B cell (primary cell): Measurements from ENCODE around the gene EFNA1. TPM values are rescaled to one million over a fixed set of nuclear protein-coding genes. Genes with fewer than 3 reads are reported as not detected.

ENCODE experiments used
- ATAC-seq: fragments of 200-7000 bp; cut with Tn5 transposase; one replicate; pipeline ENCODE4 v1.10.0; 2021; ENCODE audit warnings: low read depth, mild to moderate bottlenecking, moderate number of reproducible peaks, moderate library complexity
- CTCF ChIA-PET: fragments of 350-600 bp; sonication (Branson Sonifier 250); formaldehyde crosslinking; loops from one replicate; lab custom pipeline; 2021; ENCODE audit warnings: antibody characterized with exemption, inconsistent platforms; lab: Charles Lee
- POLR2A ChIA-PET: fragments of 350-600 bp; sonication (Branson Sonifier 250); formaldehyde crosslinking; loops from one replicate; lab custom pipeline; 2021; ENCODE audit warnings: antibody characterized with exemption; lab: Charles Lee
- DNase-seq: peaks from one replicate; pipeline ENCODE4 v3.0.0; 2013
- H2AFZ ChIP-seq: 2 replicates; pipeline ENCODE4 v1.6.1; 2012; ENCODE audit warnings: mild to moderate bottlenecking, low read depth, low read length; ENCODE audit not compliant: insufficient read depth, poor library complexity, severe bottlenecking
- H3K27ac ChIP-seq, 2 donors: 1 replicate in 1 of 2; 2 replicates in 1 of 2; pipeline ENCODE4 v1.5.1; 2012 to 2013; ENCODE audit warnings: low read length in 2 of 2, mild to moderate bottlenecking in 2 of 2, moderate library complexity in 1 of 2
- H3K27me3 ChIP-seq, 4 experiments: fragments of 200-600 bp in 1 of 4; sonication (generic) in 1 of 4; replicated peaks in 1 of 4; 1 replicate in 2 of 4; 2 replicates in 2 of 4; pipeline versions ENCODE4 v1.6.1 to v1.7.0; 2013 to 2016; ENCODE audit warnings: low read length in 3 of 4, mild to moderate bottlenecking in 2 of 4, mixed read lengths in 1 of 4, moderate library complexity in 1 of 4; ENCODE audit not compliant: insufficient read depth in 4 of 4, control insufficient read depth in 3 of 4; ENCODE audit errors: control extremely low read depth in 1 of 4
- H3K36me3 ChIP-seq, 2 experiments: replicated peaks in 1 of 2; 1 replicate in 1 of 2; 2 replicates in 1 of 2; pipeline versions ENCODE4 v1.6.1 to v1.7.1; 2013; ENCODE audit warnings: low read length in 1 of 2; ENCODE audit not compliant: insufficient read depth in 2 of 2, control insufficient read depth in 1 of 2; ENCODE audit errors: control extremely low read depth in 1 of 2, extremely low read depth in 1 of 2
- H3K4me1 ChIP-seq, 2 donors: fragments of 200-600 bp in 1 of 2; sonication (generic) in 1 of 2; 1 replicate in 1 of 2; 2 replicates in 1 of 2; pipeline versions ENCODE4 v1.5.1 to v1.6.1; 2013 to 2017; ENCODE audit warnings: low read length in 2 of 2; ENCODE audit not compliant: control insufficient read depth in 2 of 2, insufficient read depth in 2 of 2
- H3K4me2 ChIP-seq: replicated peaks from 2 replicates; pipeline ENCODE3; 2012; ENCODE audit warnings: mild to moderate bottlenecking, low read depth, low read length; ENCODE audit not compliant: poor library complexity, severe bottlenecking
- H3K4me3 ChIP-seq, 5 experiments: fragments of 200-600 bp in 1 of 5; sonication (generic) in 1 of 5; 1 replicate in 3 of 5; 2 replicates in 2 of 5; pipeline versions ENCODE4 v1.5.1 to v1.7.0; 2011 to 2016; ENCODE audit warnings: low read length in 4 of 5, mild to moderate bottlenecking in 4 of 5, low read depth in 2 of 5, control low read depth in 1 of 5, moderate library complexity in 1 of 5; ENCODE audit not compliant: insufficient read depth in 1 of 5; ENCODE audit errors: control extremely low read depth in 1 of 5, extremely low read depth in 1 of 5
- H3K79me2 ChIP-seq: fragments of 200-600 bp; sonication (generic); one replicate; pipeline ENCODE4 v1.6.0; 2016; ENCODE audit warnings: low read length; ENCODE audit not compliant: control insufficient read depth, insufficient read depth
- H3K9ac ChIP-seq: fragments of 200-600 bp; sonication (generic); 2 replicates; pipeline ENCODE4 v1.6.1; 2017; ENCODE audit warnings: mild to moderate bottlenecking, low read length, moderate library complexity
- H3K9me3 ChIP-seq, 3 donors: one replicate each; pipeline versions ENCODE4 v1.6.1 to v1.7.1; 2013; ENCODE audit warnings: low read length in 2 of 3; ENCODE audit not compliant: control insufficient read depth in 2 of 3, insufficient read depth in 1 of 3; ENCODE audit errors: control extremely low read depth in 1 of 3
- H4K20me1 ChIP-seq: 2 replicates; pipeline ENCODE4 v1.6.0; 2012; ENCODE audit warnings: mild to moderate bottlenecking, low read length; ENCODE audit not compliant: insufficient read depth, control insufficient read depth, poor library complexity, severe bottlenecking
- H3K27ac Mint-ChIP-seq: one replicate; pipeline ENCODE4 v1.8.0; 2021; ENCODE audit warnings: mixed read lengths
- H3K27me3 Mint-ChIP-seq: one replicate; pipeline ENCODE4 v1.8.0; 2021; ENCODE audit warnings: mixed read lengths
- H3K4me1 Mint-ChIP-seq: one replicate; pipeline ENCODE4 v1.8.0; 2021; ENCODE audit warnings: mixed read lengths
- H3K4me3 Mint-ChIP-seq: one replicate; pipeline ENCODE4 v1.8.0; 2021; ENCODE audit warnings: mixed read lengths
- H3K9me3 Mint-ChIP-seq: one replicate; pipeline ENCODE4 v1.8.0; 2022; ENCODE audit warnings: mixed read lengths; ENCODE audit not compliant: insufficient read depth
- EZH2 ChIP-seq: IDR thresholded peaks from 2 replicates; pipeline ENCODE4 v1.6.1; 2012; ENCODE audit warnings: borderline replicate concordance, low read depth, mild to moderate bottlenecking, moderate library complexity, low read length; ENCODE audit not compliant: insufficient read depth, poor library complexity, severe bottlenecking
- WGBS: methylation state at CpG from one replicate; pipeline ENCODE4 v1.1.5; 2013; ENCODE audit warnings: missing lambda C conversion rate; ENCODE audit not compliant: insufficient coverage; 5-methylcytosine and 5-hydroxymethylcytosine counted together
- intact Hi-C: fragments of 100-400 bp; cut with micrococcal nuclease; formaldehyde crosslinking; loops from one replicate; pipeline ENCODE4 v1.10.0; 2022
- polyA plus RNA-seq: library from polyadenylated mRNA; depleted of rRNA; stranded (reverse); fragments of >200 nt; gene quantifications from 2 replicates; pipeline ENCODE4 v1.2.3, GENCODE V29; 2012
- total RNA-seq, 2 donors: library from RNA; stranded (reverse); fragments of 120-200 nt in 1 of 2; gene quantifications; 1 replicate in 1 of 2; 2 replicates in 1 of 2; pipeline versions ENCODE4 v1.2.3 to v1.2.4, GENCODE V29; 2013 to 2022
- TF ChIP-seq, protein P1 (sequence below): fragments of 200-600 bp; IDR thresholded peaks from one replicate; pipeline ENCODE4 v1.8.0; 2022; ENCODE audit warnings: antibody characterized with exemption, mild to moderate bottlenecking

Gene EFNA1
- total and polyA plus RNA-seq, 2 donors (not counting 1 experiment from before 2014, with no cell fraction given), result 0.28 TPM; not detected in 1

DNA sequence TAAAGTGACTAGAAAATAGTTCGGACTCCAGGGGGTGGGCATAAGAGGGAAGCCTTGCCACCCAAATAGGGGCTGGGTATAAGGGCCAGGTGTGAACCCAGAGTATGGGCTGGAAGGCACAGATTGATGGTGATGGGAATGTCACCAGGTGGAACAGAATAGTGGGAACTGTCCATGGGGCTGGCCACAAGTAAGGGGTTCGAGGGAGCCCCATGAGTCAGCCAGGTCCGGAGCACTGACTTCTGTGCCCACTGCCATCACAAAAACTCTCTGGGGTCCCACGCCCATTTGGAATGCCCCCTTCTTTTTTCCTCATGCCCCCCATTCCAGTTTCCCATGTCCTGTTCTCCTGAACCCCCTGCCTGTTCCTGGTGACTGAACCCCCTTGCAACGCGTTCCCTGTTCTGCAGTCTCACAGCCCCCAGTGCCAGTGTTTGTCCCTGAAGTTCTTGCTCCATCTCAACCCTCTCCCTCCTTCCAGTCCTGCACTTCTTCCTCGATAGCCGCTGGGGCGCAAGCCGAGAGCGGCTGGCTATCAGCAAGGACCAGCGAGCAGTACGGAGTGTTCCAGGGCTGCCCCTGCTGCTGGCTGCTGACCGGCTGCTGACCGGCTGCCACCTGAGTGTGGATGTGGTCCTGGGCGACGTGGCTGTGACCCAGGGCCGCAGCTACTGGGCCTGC, 53.8 kb downstream of the EFNA1 start:
- 97% methylated on average over 18 of the region's 18 CpGs for WGBS

More for the DNA sequence above, 53.8 kb downstream of the EFNA1 start:
- intact Hi-C loops, result no loop called here
- Mint-ChIP-seq H3K27ac (no peak overlapping the region), H3K27me3 (no peaks in the 10 kb centered on the region), H3K9me3 (no peaks in the 10 kb centered on the region), H3K4me3 (no peak overlapping the region), H3K4me1 (peaks cover 27% of the 10 kb centered on the region)
- DNase-seq (no peak), ATAC-seq (no peak)
- Histone ChIP-seq H4K20me1 (no peaks in the 10 kb centered on the region), H3K4me2 (no peak overlapping the region), H3K4me1 (peaks cover 18 to 35% of the 10 kb centered on the region in 2 donors), H3K36me3 (no peaks in the 10 kb centered on the region), H3K27ac (no peak overlapping the region), H3K9me3 (no peaks in the 10 kb centered on the region), H3K79me2 (no peaks in the 10 kb centered on the region), H3K4me3 (no peak overlapping the region), H3K9ac (no peak overlapping the region), H3K27me3 (no peaks in the 10 kb centered on the region), H2AFZ (no peak overlapping the region)
- CTCF ChIA-PET, result interaction anchor here (1.8 to 12.7 kb wide), 2 partner anchors 14 to 44 kb away, joined by 5 to 196 read pairs; no protein-coding TSS in a partner anchor
- TF ChIP-seq, protein P1, sequence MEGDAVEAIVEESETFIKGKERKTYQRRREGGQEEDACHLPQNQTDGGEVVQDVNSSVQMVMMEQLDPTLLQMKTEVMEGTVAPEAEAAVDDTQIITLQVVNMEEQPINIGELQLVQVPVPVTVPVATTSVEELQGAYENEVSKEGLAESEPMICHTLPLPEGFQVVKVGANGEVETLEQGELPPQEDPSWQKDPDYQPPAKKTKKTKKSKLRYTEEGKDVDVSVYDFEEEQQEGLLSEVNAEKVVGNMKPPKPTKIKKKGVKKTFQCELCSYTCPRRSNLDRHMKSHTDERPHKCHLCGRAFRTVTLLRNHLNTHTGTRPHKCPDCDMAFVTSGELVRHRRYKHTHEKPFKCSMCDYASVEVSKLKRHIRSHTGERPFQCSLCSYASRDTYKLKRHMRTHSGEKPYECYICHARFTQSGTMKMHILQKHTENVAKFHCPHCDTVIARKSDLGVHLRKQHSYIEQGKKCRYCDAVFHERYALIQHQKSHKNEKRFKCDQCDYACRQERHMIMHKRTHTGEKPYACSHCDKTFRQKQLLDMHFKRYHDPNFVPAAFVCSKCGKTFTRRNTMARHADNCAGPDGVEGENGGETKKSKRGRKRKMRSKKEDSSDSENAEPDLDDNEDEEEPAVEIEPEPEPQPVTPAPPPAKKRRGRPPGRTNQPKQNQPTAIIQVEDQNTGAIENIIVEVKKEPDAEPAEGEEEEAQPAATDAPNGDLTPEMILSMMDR, result no peak
- no peak for TF ChIP-seq EZH2
- POLR2A ChIA-PET, result interaction anchor here (0.8 kb wide), 1 partner anchor 82 kb away, joined by 10 read pairs; no protein-coding TSS in a partner anchor
